Camera-type eye (tissue), 1 donor: ENCODE results near the gene NRF1. TPM values are rescaled to one million over a fixed set of nuclear protein-coding genes. Genes with fewer than 3 reads are reported as not detected.

Experiments
- total RNA-seq: library from RNA; depleted of rRNA; stranded (reverse); fragments of >200 nt; gene quantifications from one replicate; pipeline ENCODE4 v1.2.3, GENCODE V29; 2014

The NRF1 gene
- 41.8 TPM for total RNA-seq

DNA sequence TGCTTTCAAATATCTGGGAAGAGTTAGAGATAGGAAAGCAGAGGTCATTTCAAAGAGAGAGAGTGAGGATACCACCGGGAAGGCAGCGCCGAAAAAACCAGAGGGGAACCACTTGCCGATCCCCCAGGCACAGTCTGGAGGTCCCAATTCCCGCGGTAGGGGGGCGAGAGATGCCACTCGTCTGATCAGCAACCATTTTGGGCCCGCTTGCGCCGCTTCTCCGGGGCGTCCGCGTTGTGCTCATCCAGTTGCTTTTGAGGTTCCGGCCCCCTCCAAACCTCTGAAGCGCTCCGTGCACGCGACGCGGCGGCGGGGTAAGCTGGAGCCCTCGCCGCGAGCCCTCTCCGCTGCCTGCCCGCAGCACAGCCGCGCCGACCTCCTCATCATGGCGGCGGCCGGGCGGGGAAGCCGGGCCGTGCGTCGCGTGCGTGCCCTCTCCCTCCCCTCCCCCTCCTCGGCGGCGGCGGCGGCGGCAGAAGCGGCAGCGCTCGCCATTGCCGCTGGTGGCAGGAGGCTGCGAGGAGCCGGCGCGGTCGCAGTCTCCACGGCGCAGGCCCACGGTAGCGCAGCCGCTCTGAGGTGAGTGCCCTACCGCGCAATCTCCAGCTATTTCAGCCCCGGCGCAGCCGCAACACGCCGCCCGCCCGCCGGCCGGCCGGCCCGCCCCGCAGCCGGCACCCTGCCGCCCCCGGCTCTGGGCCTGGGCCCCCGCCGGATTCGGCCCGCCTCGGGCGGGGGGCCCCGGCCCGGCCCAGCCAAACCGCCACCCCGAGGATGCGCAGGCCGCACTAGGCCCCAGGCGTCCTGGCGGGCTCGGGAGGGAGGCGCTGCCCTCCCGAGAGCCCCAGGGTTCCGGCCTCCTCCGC lies at the start of gene NRF1:
TSS of gene NRF1 (plus strand) at position 475 of the 866 bp plus-strand sequence. CDS start 45,632 bp downstream, outside the sequence.

Other genes with a start within 250 kb of the NRF1 start
- gene STRIP2, start 177.3 kb upstream of the NRF1 start, total RNA-seq: 19.6 TPM
- 1.3 TPM for gene SMKR1, start 109.2 kb upstream of the NRF1 start, total RNA-seq